ENCODE results near the gene PAK1.
A peak's percentile ranks its signal among the peaks of the same experiment; 100 is the strongest.

PAK1 gene

GRCh38 chr11:77472991-77473800, 698 bp downstream of the PAK1 start:
- no peaks in the 10 kb centered on the region for H3K9me3 ChIP-seq (ENCODE audit: control insufficient read depth, low read length)
- H3K4me1 ChIP-seq (ENCODE audit: control insufficient read depth, insufficient read depth, low read length) = peaks cover 31% of the 10 kb centered on the region
- H3K4me3 ChIP-seq (ENCODE audit: low read length) = peak overlapping the region; percentile 52
- H3K36me3 ChIP-seq (ENCODE audit: control insufficient read depth, insufficient read depth, low read length) = no peaks in the 10 kb centered on the region
- H3K9ac ChIP-seq (ENCODE audit: low read length) = peak overlapping the region; percentile 96
- no peaks in the 10 kb centered on the region for H3K27me3 ChIP-seq (ENCODE audit: control insufficient read depth, insufficient read depth, low read length)

DNA sequence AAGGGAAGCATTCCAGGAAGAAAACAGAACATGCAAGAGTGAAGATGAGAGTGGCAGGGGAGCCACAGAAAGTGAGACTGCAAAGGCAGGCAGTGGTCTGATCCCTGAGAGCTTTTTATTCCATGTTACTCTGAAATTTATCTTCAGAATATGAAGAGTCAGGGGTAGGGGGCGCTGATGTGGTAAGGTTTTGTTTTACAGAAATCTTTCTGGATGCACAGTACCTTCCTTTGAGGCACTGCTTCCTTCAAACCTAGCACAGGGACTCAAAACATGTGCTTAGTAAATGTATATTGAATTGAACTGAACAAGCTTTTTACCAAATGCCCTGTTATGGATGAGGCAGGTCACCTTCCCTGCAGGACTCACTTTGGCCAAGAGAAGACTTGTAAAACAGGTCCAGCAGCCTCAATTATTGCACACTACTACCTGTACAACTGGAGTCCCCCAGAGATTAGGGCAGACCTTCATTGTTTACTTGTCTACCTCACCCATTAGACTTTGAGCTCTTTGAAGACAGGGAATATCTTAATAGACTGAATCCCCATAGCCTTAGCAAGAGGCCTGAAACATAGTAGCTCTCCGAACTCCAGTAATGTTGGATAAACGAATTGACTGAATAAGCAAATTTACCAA, 2.2 kb downstream of the PAK1 start:
- peaks cover 44% of the 10 kb centered on the region for H3K4me1 ChIP-seq (ENCODE audit: control insufficient read depth, insufficient read depth, low read length)
- H3K9me3 ChIP-seq (ENCODE audit: control insufficient read depth, low read length) = no peaks in the 10 kb centered on the region
- peak overlapping the region; percentile 52 for H3K4me3 ChIP-seq (ENCODE audit: low read length)
- H3K9ac ChIP-seq (ENCODE audit: low read length) = peak overlapping the region; percentile 96
- H3K27me3 ChIP-seq (ENCODE audit: control insufficient read depth, insufficient read depth, low read length) = no peaks in the 10 kb centered on the region
- no peaks in the 10 kb centered on the region for H3K36me3 ChIP-seq (ENCODE audit: control insufficient read depth, insufficient read depth, low read length)

- H3K36me3 ChIP-seq (ENCODE audit: control insufficient read depth, insufficient read depth, low read length) = no peaks in the 10 kb centered on the region
- peak overlapping the region; percentile 3 for H3K9ac ChIP-seq (ENCODE audit: low read length)
- H3K4me3 ChIP-seq (ENCODE audit: low read length) = peak overlapping the region; percentile 52
- H3K9me3 ChIP-seq (ENCODE audit: control insufficient read depth, low read length) = no peaks in the 10 kb centered on the region
- H3K27me3 ChIP-seq (ENCODE audit: control insufficient read depth, insufficient read depth, low read length) = no peaks in the 10 kb centered on the region
- peaks cover 44% of the 10 kb centered on the region for H3K4me1 ChIP-seq (ENCODE audit: control insufficient read depth, insufficient read depth, low read length)
Observed at GRCh38 chr11:77470971-77471370, 2.9 kb downstream of the PAK1 start.

DNA sequence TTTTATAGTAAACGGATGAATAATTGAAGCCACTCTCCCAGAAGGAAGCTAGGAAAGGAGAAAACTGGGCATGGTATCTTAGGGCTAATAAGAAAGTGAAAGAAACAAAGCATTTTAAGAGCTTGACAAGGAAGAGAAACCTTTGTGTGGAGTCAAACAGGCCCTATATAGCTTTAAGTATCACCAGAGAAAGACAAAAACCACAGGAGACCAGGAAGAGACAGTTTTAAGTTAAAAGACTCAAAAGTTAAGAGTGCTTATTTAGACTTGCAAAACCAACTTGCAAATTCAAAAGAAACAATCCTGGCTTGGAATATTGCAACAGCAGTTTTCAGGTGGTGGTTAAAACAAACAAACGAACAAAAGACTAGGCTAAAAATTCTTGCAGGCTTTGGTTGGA, 3.4 kb downstream of the PAK1 start:
- H3K9ac ChIP-seq (ENCODE audit: low read length) = peak overlapping the region; percentile 44
- peaks cover 44% of the 10 kb centered on the region for H3K4me1 ChIP-seq (ENCODE audit: control insufficient read depth, insufficient read depth, low read length)

DNA sequence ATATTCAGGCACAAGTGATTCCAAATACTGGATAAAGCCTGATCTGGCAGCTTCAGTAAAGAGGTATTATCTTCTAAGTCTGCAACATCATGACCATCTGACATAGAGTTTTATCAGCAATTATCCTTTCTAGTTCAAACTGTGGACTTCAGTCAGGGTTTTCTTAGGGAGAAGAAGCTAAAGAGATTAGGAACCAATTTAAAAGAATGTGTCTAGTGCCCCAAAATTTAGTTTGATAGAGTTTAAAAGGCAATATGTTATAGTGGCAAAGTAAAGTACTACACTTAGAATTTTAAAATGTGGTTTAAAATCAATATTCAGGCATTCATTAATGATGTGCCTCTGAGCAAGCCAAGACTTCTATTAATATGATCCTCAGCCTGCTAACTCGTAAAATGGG, 5.4 kb downstream of the PAK1 start:
- Histone ChIP-seq H3K9me3 (ENCODE audit: control insufficient read depth, low read length) (no peaks in the 10 kb centered on the region), H3K27me3 (ENCODE audit: control insufficient read depth, insufficient read depth, low read length) (no peaks in the 10 kb centered on the region), H3K9ac (ENCODE audit: low read length) (no peak overlapping the region), H3K4me3 (ENCODE audit: low read length) (no peak overlapping the region), H3K36me3 (ENCODE audit: control insufficient read depth, insufficient read depth, low read length) (no peaks in the 10 kb centered on the region), H3K4me1 (ENCODE audit: control insufficient read depth, insufficient read depth, low read length) (peaks cover 38% of the 10 kb centered on the region)

More for the DNA sequence above, 3.4 kb downstream of the PAK1 start:
- Histone ChIP-seq H3K4me3 (ENCODE audit: low read length) (peak overlapping the region; percentile 52), H3K36me3 (ENCODE audit: control insufficient read depth, insufficient read depth, low read length) (no peaks in the 10 kb centered on the region), H3K9me3 (ENCODE audit: control insufficient read depth, low read length) (no peaks in the 10 kb centered on the region), H3K27me3 (ENCODE audit: control insufficient read depth, insufficient read depth, low read length) (no peaks in the 10 kb centered on the region)

GRCh38 chr11:77467993-77468392, 5.9 kb downstream of the PAK1 start:
- Histone ChIP-seq H3K4me1 (ENCODE audit: control insufficient read depth, insufficient read depth, low read length) (peaks cover 38% of the 10 kb centered on the region), H3K36me3 (ENCODE audit: control insufficient read depth, insufficient read depth, low read length) (no peaks in the 10 kb centered on the region)

GRCh38 chr11:77467233-77467632, 6.7 kb downstream of the PAK1 start:
- Histone ChIP-seq H3K4me1 (ENCODE audit: control insufficient read depth, insufficient read depth, low read length) (peaks cover 36% of the 10 kb centered on the region), H3K4me3 (ENCODE audit: low read length) (no peak overlapping the region), H3K9me3 (ENCODE audit: control insufficient read depth, low read length) (no peaks in the 10 kb centered on the region), H3K27me3 (ENCODE audit: control insufficient read depth, insufficient read depth, low read length) (no peaks in the 10 kb centered on the region), H3K9ac (ENCODE audit: low read length) (no peak overlapping the region), H3K36me3 (ENCODE audit: control insufficient read depth, insufficient read depth, low read length) (no peaks in the 10 kb centered on the region)

More at GRCh38 chr11:77467993-77468392, 5.9 kb downstream of the PAK1 start:
- no peak overlapping the region for H3K4me3 ChIP-seq (ENCODE audit: low read length)
- no peak overlapping the region for H3K9ac ChIP-seq (ENCODE audit: low read length)
- no peaks in the 10 kb centered on the region for H3K27me3 ChIP-seq (ENCODE audit: control insufficient read depth, insufficient read depth, low read length)
- H3K9me3 ChIP-seq (ENCODE audit: control insufficient read depth, low read length) = no peaks in the 10 kb centered on the region

DNA sequence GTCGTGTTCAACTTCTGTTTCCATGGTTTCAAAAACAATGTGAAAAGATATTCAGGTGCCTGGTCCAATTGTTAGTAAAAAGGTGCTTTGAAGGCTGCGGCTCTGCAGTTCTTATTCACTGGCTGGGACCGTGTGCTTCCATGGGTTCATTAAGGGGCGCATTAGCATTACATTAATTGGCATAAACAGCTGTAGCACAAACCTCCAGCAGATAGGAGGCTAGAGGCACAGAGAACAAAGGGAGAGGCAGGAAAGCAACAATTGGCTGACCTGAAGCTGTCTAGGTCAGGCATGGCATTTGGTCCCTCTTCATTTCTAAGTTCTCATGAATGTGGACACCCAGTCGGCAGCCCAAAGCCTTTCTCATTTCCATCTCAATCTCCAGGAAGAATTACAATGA, 16.6 kb downstream of the PAK1 start:
- Histone ChIP-seq H3K9ac (ENCODE audit: low read length) (no peak overlapping the region), H3K9me3 (ENCODE audit: control insufficient read depth, low read length) (no peaks in the 10 kb centered on the region), H3K4me1 (ENCODE audit: control insufficient read depth, insufficient read depth, low read length) (peaks cover 11% of the 10 kb centered on the region), H3K4me3 (ENCODE audit: low read length) (no peak overlapping the region), H3K27me3 (ENCODE audit: control insufficient read depth, insufficient read depth, low read length) (no peaks in the 10 kb centered on the region), H3K36me3 (ENCODE audit: control insufficient read depth, insufficient read depth, low read length) (no peaks in the 10 kb centered on the region)

DNA sequence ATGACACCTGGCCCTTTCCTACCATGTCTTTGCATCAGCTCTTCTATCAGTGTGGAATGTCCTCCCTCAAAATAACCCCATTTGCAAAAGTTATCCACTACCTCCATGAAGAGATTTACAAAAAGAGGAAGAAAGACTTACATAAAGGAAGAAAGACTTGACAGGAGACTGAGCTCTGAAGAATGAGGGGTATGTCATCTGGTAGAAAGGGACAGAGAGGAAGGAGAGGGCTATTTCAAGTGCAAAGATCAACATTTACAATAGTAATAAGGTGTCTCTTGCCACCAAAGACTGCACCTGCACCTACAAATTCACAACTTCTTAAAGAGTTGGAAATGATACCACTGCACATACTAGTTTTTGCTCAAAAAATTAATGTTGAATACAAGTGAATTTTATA, 18.2 kb downstream of the PAK1 start:
- Histone ChIP-seq H3K9me3 (ENCODE audit: control insufficient read depth, low read length) (no peaks in the 10 kb centered on the region), H3K27me3 (ENCODE audit: control insufficient read depth, insufficient read depth, low read length) (no peaks in the 10 kb centered on the region), H3K36me3 (ENCODE audit: control insufficient read depth, insufficient read depth, low read length) (no peaks in the 10 kb centered on the region), H3K9ac (ENCODE audit: low read length) (no peak overlapping the region), H3K4me3 (ENCODE audit: low read length) (no peak overlapping the region), H3K4me1 (ENCODE audit: control insufficient read depth, insufficient read depth, low read length) (peaks cover 11% of the 10 kb centered on the region)

DNA sequence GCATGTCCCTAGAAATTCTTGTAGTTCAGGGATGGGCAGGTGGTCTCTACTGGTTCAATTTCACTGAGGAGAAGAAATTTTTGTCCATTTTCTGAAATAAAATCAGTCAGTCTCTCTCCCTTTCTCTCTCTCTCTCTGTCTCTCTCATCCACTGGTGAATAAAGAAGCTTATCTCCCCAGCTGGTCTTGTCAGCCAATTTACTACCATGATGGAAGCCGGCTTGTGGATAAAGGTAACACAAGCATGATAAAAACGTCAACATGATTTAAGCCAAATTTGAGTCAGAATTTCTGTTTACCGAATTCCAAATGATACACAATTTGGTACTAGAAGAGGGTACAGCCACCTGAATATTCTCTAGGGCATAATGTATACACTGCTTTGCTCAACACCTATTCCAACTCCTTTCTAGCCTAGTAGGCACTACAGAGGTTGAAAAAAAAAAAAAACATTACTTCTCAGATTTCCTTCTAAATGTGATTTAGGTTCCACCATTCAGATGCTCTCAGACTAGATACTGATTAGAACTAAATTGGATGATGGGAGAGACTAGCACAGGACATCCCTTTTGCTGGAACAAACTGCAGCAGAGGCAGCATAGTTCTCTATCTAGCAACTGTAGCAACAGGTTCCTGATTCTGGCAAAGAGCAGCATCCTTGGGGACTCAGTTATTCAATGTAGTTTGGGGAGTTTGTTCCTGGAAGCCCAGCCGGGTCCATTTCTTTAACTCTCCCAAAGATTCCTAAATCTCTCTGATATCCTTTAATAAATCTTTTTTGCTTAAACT, 18.8 kb downstream of the PAK1 start:
- Histone ChIP-seq H3K4me1 (ENCODE audit: control insufficient read depth, insufficient read depth, low read length) (peaks cover 11% of the 10 kb centered on the region), H3K9ac (ENCODE audit: low read length) (no peak overlapping the region), H3K9me3 (ENCODE audit: control insufficient read depth, low read length) (no peaks in the 10 kb centered on the region), H3K36me3 (ENCODE audit: control insufficient read depth, insufficient read depth, low read length) (no peaks in the 10 kb centered on the region), H3K4me3 (ENCODE audit: low read length) (no peak overlapping the region), H3K27me3 (ENCODE audit: control insufficient read depth, insufficient read depth, low read length) (no peaks in the 10 kb centered on the region)

- H3K9ac ChIP-seq (ENCODE audit: low read length) = no peak overlapping the region
- H3K27me3 ChIP-seq (ENCODE audit: control insufficient read depth, insufficient read depth, low read length) = no peaks in the 10 kb centered on the region
- H3K9me3 ChIP-seq (ENCODE audit: control insufficient read depth, low read length) = no peaks in the 10 kb centered on the region
- H3K36me3 ChIP-seq (ENCODE audit: control insufficient read depth, insufficient read depth, low read length) = no peaks in the 10 kb centered on the region
- peaks cover 10% of the 10 kb centered on the region for H3K4me1 ChIP-seq (ENCODE audit: control insufficient read depth, insufficient read depth, low read length)
- no peak overlapping the region for H3K4me3 ChIP-seq (ENCODE audit: low read length)
Observed at GRCh38 chr11:77450227-77450626, 23.7 kb downstream of the PAK1 start.

GRCh38 chr11:77449784-77450183, 24.1 kb downstream of the PAK1 start:
- Histone ChIP-seq H3K36me3 (ENCODE audit: control insufficient read depth, insufficient read depth, low read length) (no peaks in the 10 kb centered on the region), H3K4me1 (ENCODE audit: control insufficient read depth, insufficient read depth, low read length) (peaks cover 15% of the 10 kb centered on the region), H3K27me3 (ENCODE audit: control insufficient read depth, insufficient read depth, low read length) (no peaks in the 10 kb centered on the region), H3K9ac (ENCODE audit: low read length) (no peak overlapping the region), H3K4me3 (ENCODE audit: low read length) (no peak overlapping the region), H3K9me3 (ENCODE audit: control insufficient read depth, low read length) (no peaks in the 10 kb centered on the region)

Data from mucosa of stomach (tissue), 1 donor.